Heart left ventricle (tissue), 16 donors: ENCODE measurements around the gene SLC7A10. TPM values are rescaled to one million over a fixed set of nuclear protein-coding genes. Genes with fewer than 3 reads are reported as not detected.

Experiments used
- ATAC-seq, 4 donors: fragments of 200-7000 bp; cut with Tn5 transposase; one replicate each; pipeline ENCODE4 v1.9.1; 2020 to 2022; ENCODE audit warnings: moderate library complexity in 4 of 4, mild to moderate bottlenecking in 3 of 4, moderate number of reproducible peaks in 1 of 4
- DNase-seq, 5 donors: peaks; one replicate each; pipeline ENCODE4 v3.0.0-alpha.2; 2020
- H3K27ac ChIP-seq, 12 donors: fragments of 200-600 bp; sonication (generic) in 4 of 12; one replicate each; pipeline versions ENCODE4 v1.5.0 to v1.8.0; 2016 to 2022; ENCODE audit warnings: mild to moderate bottlenecking in 2 of 12
- H3K27me3 ChIP-seq, 9 donors: fragments of 200-600 bp; sonication (generic) in 2 of 9; one replicate each; pipeline versions ENCODE4 v1.5.1 to v1.8.0; 2016 to 2022; ENCODE audit warnings: mild to moderate bottlenecking in 3 of 9
- H3K36me3 ChIP-seq, 9 donors: fragments of 200-600 bp; sonication (generic) in 2 of 9; one replicate each; pipeline versions ENCODE4 v1.5.0 to v1.8.0; 2018 to 2022; ENCODE audit warnings: mild to moderate bottlenecking in 2 of 9
- H3K4me1 ChIP-seq, 12 donors: fragments of 200-600 bp; sonication (generic) in 4 of 12; one replicate each; pipeline versions ENCODE4 v1.5.0 to v1.8.0; 2016 to 2022; ENCODE audit warnings: mild to moderate bottlenecking in 3 of 12
- H3K4me3 ChIP-seq, 12 donors: fragments of 200-600 bp; sonication (generic) in 4 of 12; one replicate each; pipeline versions ENCODE4 v1.5.0 to v1.8.0; 2017 to 2022; ENCODE audit warnings: mild to moderate bottlenecking in 9 of 12, moderate library complexity in 4 of 12
- H3K9me3 ChIP-seq, 12 donors: fragments of 200-600 bp; sonication (generic) in 4 of 12; one replicate each; pipeline versions ENCODE4 v1.5.0 to v1.8.0; 2016 to 2022; ENCODE audit warnings: mild to moderate bottlenecking in 1 of 12
- CTCF ChIP-seq, 12 donors: fragments of 200-600 bp; sonication (generic) in 4 of 12; IDR thresholded peaks; one replicate each; pipeline versions ENCODE4 v1.5.0 to v1.8.0; 2018 to 2022; ENCODE audit warnings: antibody characterized with exemption in 12 of 12, mild to moderate bottlenecking in 5 of 12
- POLR2A ChIP-seq, 2 donors: fragments of 450-650 bp; IDR thresholded peaks; one replicate each; pipeline ENCODE4 v1.6.1; 2017; ENCODE audit warnings: antibody characterized with exemption in 2 of 2, mild to moderate bottlenecking in 2 of 2, moderate library complexity in 2 of 2
- WGBS, 4 donors: extraction: QIAGEN DNeasy Blood & Tissue Kit in 2 of 4; methylation state at CpG; one replicate each; pipeline versions ENCODE4 v1.1.5 to v1.1.7; 2013 to 2018; 5-methylcytosine and 5-hydroxymethylcytosine counted together
- intact Hi-C, 10 donors: fragments of 100-400 bp; cut with DNase I; formaldehyde crosslinking; loops; one replicate each; pipeline versions ENCODE4 v1.11.1 to v1.14.2; 2022
- polyA plus RNA-seq, 2 donors: library from polyadenylated mRNA; stranded (reverse); fragments of 200-250 nt; gene quantifications; one replicate each; pipeline ENCODE4 v1.2.3, GENCODE V29; 2013
- total RNA-seq, 9 donors: library from RNA; depleted of rRNA in 2 of 9; stranded (reverse); fragments of >200 nt in 2 of 9; fragmentation: NEBNext Ultra II Directional in 3 of 9; extraction: Animal tissue kit (Norgen Biotek cat#: 25700) in 3 of 9; gene quantifications; one replicate each; pipeline versions ENCODE4 v1.1.0 to v1.2.4, GENCODE V29; 2016 to 2023
- donor health status: ischemic (EF 13 %, LVEDD 7.1; RV severe dilation, severe dysfunction).
- donor health status: healthy with polysubstance abuse.
- donor health status: DM: no; HTN: yes; CAD: no.
- donor health status: DM: no; HTN: no; CAD: no.
- donor health status: ischemic (EF 25% LVEDD 6.9; RV normal size, moderate dysfunction).
- donor health status: ischemic (EF 25% LVEDD 5.7; RV mildly dilated, moderate dysfunction).
- donor health status: healthy.
- donor health status: DM: yes; HTN: yes; CAD: no.
- donor health status: ischemic (EF 35%, LVEDD 5.7; RV mildly dilated, moderate dysfunction).
- donor health status: nonischemic (EF 11% LVEDD 7.7; RV severe dilation, severe dysfunction).
- donor health status: DM: yes; HTN: yes; CAD: no.
- donor health status: PGD.
- donor health status: ischemic (EF 29% LVEDD 5.4; RV normal size, mild dysfunction).
- donor health status: nonischemic (EF 23%, LVEDD 6.1; RV moderate dilation, normal function).

Gene SLC7A10
- total and polyA plus RNA-seq, 11 donors = 0.11 to 2.3 (median 0.34) TPM; not detected in 5

- DNase-seq = no peak
- no peaks in the 10 kb centered on the region for H3K36me3 ChIP-seq
- H3K9me3 ChIP-seq = no peaks in the 10 kb centered on the region
- TF ChIP-seq POLR2A (IDR thresholded peaks at IDR 0.05) (no peak), CTCF (IDR thresholded peaks at IDR 0.05) (no peak)
- no peak overlapping the region for H3K27ac ChIP-seq
- WGBS, 4 donors = 83 to 87% (median 85%) methylated on average over 10 to 18 of the region's 18 CpGs
- H3K27me3 ChIP-seq = peaks cover 13 to 59% (median 26%) of the 10 kb centered on the region in 9 donors
- H3K4me1 ChIP-seq = peaks cover 0 to 2% (median 0%) of the 10 kb centered on the region in 12 donors
- no peak overlapping the region for H3K4me3 ChIP-seq
- intact Hi-C loops = no loop called here
- no peak for ATAC-seq
Measured at GRCh38 chr19:33220115-33220514, 5.5 kb downstream of the SLC7A10 start.

GRCh38 chr19:33219261-33219815 is 6.3 kb downstream of the SLC7A10 start:
- no peaks in the 10 kb centered on the region for H3K9me3 ChIP-seq
- 52 to 64% (median 59%) methylated on average over 4 to 12 of the region's 12 CpGs for WGBS, 4 donors
- no peak overlapping the region for H3K27ac ChIP-seq
- no peak overlapping the region for H3K4me3 ChIP-seq
- TF ChIP-seq POLR2A (IDR thresholded peaks at IDR 0.05) (no peak), CTCF (IDR thresholded peaks at IDR 0.05) (no peak)
- no peak for DNase-seq
- intact Hi-C loops = no loop called here
- ATAC-seq = no peak
- H3K4me1 ChIP-seq = no peaks in the 10 kb centered on the region
- H3K27me3 ChIP-seq = peaks cover 5 to 52% (median 18%) of the 10 kb centered on the region in 9 donors
- H3K36me3 ChIP-seq = no peaks in the 10 kb centered on the region

GRCh38 chr19:33217881-33218280 is 7.8 kb downstream of the SLC7A10 start:
- WGBS, 4 donors = 70 to 81% (median 78%) methylated on average over 4 to 8 of the region's 8 CpGs
- Histone ChIP-seq H3K4me3 (no peak overlapping the region), H3K36me3 (no peaks in the 10 kb centered on the region), H3K9me3 (no peaks in the 10 kb centered on the region), H3K4me1 (no peaks in the 10 kb centered on the region), H3K27ac (no peak overlapping the region), H3K27me3 (peaks cover 0 to 39% (median 12%) of the 10 kb centered on the region in 9 donors)
- intact Hi-C loops = no loop called here
- no peak for DNase-seq
- no peak for TF ChIP-seq CTCF (IDR thresholded peaks at IDR 0.05)
- TF ChIP-seq POLR2A (IDR thresholded peaks at IDR 0.05) = no peak
- no peak for ATAC-seq

- intact Hi-C loops = no loop called here
- DNase-seq (no peak), ATAC-seq (no peak)
- H3K4me3 ChIP-seq = no peak overlapping the region
- no peaks in the 10 kb centered on the region for H3K36me3 ChIP-seq
- TF ChIP-seq POLR2A (IDR thresholded peaks at IDR 0.05) = no peak
- TF ChIP-seq CTCF (IDR thresholded peaks at IDR 0.05) = no peak
- WGBS, 4 donors = 59 to 70% (median 61%) methylated on average over 12 of the region's 12 CpGs
- H3K9me3 ChIP-seq = no peaks in the 10 kb centered on the region
- H3K4me1 ChIP-seq = no peaks in the 10 kb centered on the region
- no peak overlapping the region for H3K27ac ChIP-seq
- peaks cover 0 to 23% (median 3%) of the 10 kb centered on the region in 9 donors for H3K27me3 ChIP-seq
Measured at GRCh38 chr19:33216198-33216830, 9.3 kb downstream of the SLC7A10 start.
